Measurements from ENCODE around the gene TGM5. TPM values are rescaled to one million over a fixed set of nuclear protein-coding genes. Genes with fewer than 3 reads are reported as not detected.

The TGM5 gene
- total RNA-seq, 2 experiments from 2014 or later: not detected

DNA sequence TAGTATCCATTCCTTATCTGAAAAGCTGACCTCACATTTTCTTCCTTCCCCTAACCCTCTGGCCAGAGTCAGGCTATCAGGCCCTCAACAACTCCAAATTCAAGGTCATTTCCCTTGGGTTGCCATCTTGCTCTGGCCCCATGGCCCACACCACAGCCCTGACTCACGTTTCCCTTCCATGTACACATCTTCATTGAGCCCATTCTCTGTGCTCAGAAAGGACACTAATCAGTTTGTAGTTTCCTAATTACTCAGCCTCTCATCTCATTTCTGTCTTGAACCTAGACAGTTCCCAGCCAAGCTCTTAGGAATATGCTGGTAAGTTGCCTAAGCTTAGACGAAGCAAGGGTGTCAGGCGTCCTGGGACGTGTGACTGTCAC lies 14.9 kb downstream of the TGM5 start:
- ChIA-PET CTCF (interaction anchor here (1.0 kb wide), 1 partner anchor 27 kb away, joined by 3 read pairs; no protein-coding TSS in a partner anchor), POLR2A (no interaction called here)

DNA sequence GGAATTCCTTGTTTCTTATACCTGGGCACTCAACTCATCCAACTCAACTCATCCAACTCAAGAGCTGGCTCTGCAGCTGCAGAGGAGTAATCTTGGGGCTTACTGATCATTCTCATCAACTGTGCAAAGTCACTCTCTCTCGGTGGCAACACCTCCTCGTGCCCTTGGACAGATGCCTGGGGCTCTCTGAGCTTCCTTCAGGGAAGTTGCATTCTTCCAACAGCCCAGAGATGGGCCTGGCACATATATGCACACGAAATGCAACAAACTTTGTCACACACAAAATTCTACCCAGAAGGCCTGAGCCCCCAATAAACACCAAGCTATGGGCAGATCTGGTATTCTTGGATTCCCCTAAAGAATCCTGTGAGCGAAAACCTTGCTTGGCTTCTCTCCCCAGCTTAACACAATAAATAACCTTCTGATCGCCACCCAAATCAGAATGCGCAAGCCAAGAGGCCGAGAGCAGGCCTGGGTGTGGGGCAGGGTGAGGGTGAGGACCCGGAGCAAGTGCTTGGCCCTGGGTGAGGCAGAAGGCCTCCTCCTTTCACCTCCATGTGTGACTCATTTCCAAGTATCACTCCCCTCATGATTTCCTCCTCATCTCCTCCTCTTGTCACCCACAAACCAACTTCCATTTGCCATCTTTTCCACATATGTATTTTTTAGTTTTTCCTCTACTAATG lies 15.4 kb downstream of the TGM5 start:
- ChIA-PET CTCF (interaction anchor here (0.8 to 1.1 kb wide), 3 partner anchors 26 to 37 kb away, joined by 3 to 5 read pairs (median 3); no protein-coding TSS in a partner anchor), POLR2A (no interaction called here)

DNA sequence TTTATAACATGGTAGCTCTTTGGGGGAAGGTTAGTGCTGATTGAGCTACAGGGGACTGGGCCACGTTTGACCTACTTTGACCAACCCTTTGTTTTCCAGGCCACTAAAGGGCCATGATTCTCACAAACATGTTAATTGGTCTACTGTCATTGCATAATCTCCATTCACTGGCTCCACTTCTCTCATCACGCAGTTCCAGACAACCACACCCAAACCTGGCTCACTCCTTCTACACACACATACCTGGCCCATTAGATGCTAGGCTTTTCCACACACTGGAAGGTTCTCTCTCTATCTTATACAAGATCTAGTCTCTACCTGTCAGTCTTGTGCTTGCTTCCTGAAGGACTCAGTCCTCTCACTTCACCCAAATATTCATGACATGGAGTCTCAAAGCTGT lies 15.9 kb downstream of the TGM5 start:
- CTCF ChIA-PET: interaction anchor here (0.8 to 1.1 kb wide), 2 partner anchors 26 to 36 kb away, joined by 3 to 5 read pairs; no protein-coding TSS in a partner anchor
- POLR2A ChIA-PET: no interaction called here

DNA sequence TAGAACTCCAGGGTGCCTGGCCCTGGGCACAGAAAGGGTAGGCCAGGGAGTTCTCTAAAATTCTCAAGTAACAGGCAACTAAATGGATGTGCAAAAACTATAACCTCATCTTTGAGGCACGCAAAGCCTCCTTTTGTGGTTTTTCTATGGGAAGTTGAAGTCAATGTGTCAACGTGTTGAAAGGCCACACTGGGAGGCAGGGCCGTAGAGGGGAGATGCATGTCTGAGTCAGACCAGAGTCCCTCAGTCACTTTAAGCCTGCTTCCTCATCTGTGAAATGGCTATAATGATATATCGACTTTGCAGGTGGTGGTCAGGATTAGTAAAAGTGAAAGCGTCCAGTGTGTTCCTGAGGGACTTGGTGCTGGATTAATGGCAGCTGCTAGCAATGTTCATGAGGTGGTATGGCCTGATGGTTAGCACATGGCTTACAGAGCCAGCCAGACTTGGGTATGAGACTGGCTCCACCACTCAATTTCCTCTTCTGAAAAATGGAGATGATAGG lies 17.0 kb downstream of the TGM5 start:
- ChIA-PET POLR2A (no interaction called here), CTCF (interaction anchor here (1.1 kb wide), 1 partner anchor 25 kb away, joined by 5 read pairs; no protein-coding TSS in a partner anchor)

DNA sequence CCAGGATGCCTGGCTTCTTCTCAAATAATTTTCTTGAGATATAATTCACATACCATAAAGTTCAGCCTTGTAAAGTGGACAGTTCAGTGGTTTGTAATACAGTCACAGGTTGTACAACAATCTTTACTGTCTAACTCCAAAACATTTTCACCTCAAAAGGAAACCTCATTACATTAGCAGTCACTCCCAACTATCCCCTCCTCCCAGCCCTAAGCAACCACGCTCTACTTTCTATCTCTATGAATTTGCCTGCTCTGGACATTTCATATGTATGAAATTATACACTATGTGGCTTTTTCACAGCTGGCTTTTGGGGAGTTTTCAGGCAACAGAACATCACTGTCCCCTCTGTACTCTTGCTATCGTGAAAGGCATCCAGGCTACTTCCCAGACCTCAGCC lies 17.5 kb downstream of the TGM5 start:
- CTCF ChIA-PET: no interaction called here

DNA sequence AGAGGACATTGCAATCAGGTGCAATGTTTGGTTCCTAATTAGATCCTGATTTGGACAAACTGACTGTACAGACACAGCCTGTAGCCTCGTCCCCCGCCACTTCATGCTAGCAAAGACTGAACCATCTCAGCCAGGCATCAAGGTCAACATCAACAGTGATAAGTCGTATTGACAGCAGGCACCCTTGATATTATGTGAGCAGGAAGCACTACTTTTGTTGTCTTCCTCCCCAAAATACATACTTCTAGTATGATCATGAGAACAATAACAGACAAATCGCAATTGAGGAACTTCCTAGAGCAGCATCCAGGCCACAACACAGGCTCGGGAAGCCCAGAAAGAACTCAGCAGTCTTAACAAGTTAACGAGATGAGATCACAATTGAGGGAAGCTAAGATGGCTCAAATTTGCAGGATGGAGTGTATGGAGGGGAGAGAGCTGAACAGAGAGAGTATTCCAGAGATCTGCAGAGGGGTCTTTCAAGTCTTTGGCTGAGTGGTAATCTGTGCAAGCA lies 20.4 kb downstream of the TGM5 start:
- ChIA-PET CTCF (no interaction called here), POLR2A (no interaction called here)

More for the DNA sequence above, 17.5 kb downstream of the TGM5 start:
- POLR2A ChIA-PET: no interaction called here

DNA sequence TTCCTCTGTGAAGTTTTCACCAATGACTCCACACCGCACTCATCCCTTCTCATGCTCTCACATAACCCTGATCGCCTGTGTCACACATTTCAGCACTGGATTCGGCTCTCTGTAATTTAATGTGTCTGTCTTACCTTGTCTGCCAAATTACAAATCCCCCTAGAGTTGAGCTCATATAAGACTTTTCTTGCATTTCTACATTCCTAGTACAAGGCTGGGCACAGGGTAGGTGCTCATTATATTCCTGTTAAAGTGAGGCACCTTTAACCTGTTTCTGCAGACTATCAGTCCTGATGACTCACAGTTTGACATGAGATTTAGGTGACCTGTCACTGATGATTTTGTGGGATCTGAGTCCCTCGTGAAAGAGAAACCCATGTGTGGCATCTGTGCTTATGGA lies 22.6 kb downstream of the TGM5 start:
- ChIA-PET CTCF (no interaction called here), POLR2A (no interaction called here)

DNA sequence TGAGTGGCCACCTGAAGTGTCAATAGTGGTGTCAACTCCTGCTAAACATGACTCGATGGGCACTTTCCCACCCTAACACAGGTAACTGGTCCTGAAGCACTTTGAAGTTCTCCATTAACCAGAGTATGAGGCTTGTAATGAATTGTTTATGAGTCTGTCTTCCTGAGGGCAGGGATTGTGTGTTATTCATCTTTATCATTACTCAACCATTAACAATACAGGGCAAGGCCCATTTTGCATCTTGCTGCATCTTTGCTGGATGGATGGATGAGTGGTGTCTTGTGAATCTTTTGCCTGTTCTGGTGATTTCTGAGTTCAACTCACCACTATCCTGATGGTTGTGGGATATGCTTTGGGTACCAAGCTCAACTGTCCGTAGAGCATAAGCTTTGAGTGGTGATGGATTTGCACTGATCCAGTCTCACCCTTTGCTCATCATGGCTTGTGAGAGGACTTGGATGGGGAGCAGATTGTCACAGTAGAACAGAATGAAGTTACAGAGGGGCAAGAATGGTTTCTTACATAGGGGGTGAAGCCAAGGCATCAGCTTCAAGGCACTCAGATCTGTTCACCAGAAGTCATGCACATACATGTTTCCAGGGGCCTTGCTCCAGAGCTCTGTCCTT lies 23.6 kb downstream of the TGM5 start:
- ChIA-PET CTCF (interaction anchor here (1.4 kb wide), 1 partner anchor 18 kb away, joined by 3 read pairs; no protein-coding TSS in a partner anchor), POLR2A (no interaction called here)

DNA sequence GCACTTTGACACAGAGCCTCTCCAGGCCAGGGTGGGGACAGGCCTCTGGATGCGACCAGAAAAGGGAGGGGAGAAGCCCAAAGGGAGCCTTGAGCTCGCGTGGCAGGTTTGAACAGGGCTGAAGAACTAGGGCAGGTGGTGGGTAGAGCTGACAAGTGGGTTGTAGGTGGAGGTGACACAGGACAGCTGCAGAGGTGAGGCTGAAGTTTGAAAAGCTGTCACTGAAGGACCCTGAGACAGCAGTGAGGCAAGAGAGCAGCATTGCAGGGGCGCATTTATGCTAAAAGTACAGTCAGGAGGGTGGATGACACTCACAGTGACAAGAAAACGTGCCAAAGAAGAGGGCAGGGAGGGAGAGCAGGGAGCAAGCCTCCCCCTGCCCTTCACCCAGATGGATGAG lies 24.1 kb downstream of the TGM5 start:
- ChIA-PET CTCF (interaction anchor here (1.4 kb wide), 1 partner anchor 17 kb away, joined by 3 read pairs; no protein-coding TSS in a partner anchor), POLR2A (no interaction called here)

DNA sequence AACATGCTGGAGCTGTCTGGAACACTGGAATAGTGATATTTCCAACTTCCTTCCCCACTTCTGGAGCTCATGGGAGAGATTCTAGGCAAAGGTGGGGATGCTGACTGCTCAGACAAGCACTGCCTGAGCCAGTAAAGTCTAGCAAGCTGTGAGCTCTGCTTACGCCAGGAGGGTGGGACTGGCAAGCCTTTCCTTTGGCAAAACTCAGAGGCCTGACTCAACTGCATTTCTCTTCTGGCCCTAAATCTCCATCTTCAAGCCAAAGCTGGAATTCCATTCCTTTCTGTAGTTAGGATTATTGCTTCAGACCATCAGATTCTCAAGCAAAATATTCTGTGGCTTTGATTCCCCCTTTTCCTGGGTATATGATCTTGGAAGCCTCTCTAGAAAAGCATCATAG lies 25.6 kb downstream of the TGM5 start:
- CTCF ChIA-PET: interaction anchor here (0.9 kb wide), 1 partner anchor 15 kb away, joined by 4 read pairs; no protein-coding TSS in a partner anchor
- POLR2A ChIA-PET: interaction anchor here (0.6 kb wide), 1 partner anchor 360 kb away, joined by 7 read pairs; no protein-coding TSS in a partner anchor

DNA sequence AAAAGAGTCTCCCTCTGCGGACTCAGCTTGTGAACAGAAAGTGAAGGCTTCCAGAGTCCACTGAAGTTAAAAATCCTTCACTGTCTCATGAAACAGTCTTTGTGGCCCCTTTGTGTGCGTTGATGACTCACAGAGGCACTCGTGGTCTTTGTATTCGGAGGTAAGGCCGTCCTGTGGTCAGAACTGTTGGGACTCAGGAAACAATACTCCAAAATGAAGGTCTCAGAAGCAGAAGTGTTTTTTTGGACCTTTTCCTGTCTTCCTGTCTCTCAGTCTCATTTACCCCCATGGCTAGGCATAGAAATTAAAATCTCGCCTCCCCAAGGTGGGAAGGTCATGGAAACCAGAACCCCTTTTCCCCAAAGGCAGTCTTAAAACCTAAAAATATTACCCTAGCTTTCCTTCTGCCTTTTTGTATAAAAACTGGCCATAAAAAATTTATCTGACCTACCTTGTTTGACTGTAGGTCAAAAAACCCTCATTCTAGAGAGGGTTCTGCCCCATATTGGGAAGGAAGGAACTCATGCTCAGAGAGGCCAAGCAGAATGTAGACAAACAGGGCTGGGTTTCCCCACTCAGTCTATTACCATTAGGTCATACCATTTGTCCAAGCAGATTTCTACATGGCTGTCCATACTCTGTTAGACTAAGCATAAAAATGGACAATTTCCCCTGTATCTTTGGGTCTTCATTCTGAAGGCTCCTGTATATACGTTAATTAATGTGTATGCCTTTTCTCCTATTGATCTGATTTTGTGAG lies 26.8 kb downstream of the TGM5 start:
- POLR2A ChIA-PET: no interaction called here
- CTCF ChIA-PET: interaction anchor here (0.6 to 1.0 kb wide), 2 partner anchors 9 to 20 kb away, joined by 3 read pairs; no protein-coding TSS in a partner anchor

DNA sequence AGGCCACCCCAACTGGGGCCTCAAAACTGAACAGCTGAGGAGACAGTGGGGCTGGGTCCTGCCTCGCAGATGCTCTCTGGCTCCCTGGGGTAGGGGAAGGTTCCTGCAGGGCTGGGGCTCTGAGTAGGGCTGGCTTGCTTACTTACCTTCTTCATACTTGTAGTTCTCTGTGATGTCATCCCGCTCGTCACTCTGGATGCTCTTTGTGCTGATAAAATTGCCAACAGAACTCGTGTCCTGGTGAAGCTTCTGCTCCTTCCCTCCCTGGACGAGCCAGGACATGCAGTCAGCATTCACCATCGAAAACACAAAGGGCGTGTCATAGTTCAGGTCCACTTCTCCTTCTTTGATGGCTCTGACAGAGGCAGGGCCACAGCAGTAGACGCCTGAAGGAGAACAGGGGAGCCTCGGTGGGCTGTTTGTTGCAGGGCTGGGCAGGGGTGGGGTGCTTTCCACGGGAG lies 28.0 kb downstream of the TGM5 start:
- ChIA-PET CTCF (no interaction called here), POLR2A (no interaction called here)

DNA sequence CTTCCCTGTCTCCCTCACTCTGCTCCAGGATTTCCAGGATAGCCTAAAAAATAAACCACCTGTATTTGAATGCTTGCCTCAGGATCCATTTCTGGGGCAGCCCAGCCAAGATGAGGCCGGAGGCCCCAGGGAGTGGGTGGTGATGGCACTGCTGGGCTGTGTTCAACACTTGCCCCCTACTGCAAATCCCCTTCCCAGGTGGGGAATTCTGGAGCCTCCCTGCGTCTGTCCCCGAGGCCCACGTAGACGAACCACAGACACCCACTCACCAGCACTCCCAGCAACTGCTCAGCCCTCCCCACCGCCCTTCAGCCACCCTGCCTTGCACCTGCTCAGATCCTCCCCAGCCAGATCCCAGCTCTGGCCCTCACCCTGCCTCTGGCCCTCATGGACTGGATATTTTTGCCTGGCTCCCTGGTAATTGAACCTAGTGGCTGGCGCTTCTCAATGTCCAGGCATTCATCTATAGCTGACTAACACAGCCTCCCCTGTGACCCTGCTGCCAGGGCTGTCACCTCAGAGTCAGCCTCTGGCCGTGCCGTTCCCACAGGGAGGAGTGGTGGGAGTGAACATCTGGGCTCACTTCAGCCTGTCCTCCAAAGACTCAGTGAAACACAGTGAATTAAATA lies 28.8 kb downstream of the TGM5 start:
- POLR2A ChIA-PET: no interaction called here

DNA sequence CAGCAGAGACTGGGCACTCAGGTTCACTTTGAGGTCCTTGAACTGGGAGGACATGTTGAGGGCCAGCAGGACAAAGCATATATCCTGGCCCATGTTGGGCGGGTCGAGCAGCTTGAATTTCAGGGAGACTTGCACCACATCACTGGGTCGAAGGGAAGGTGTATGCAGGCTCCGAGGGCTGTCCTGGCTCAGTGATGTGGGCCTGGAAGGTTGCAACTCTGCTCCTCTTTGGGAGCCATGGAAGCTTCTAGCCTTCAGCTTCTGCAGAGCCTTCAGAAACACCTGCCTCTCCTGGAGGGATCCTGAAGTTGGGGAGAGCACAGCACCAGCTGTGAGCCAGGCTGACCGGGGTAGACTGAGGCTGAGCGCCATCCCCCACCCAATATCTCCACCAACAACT lies 31.2 kb downstream of the TGM5 start:
- CTCF ChIA-PET: no interaction called here
- POLR2A ChIA-PET: no interaction called here

More for the DNA sequence above, 28.8 kb downstream of the TGM5 start:
- CTCF ChIA-PET: no interaction called here

DNA sequence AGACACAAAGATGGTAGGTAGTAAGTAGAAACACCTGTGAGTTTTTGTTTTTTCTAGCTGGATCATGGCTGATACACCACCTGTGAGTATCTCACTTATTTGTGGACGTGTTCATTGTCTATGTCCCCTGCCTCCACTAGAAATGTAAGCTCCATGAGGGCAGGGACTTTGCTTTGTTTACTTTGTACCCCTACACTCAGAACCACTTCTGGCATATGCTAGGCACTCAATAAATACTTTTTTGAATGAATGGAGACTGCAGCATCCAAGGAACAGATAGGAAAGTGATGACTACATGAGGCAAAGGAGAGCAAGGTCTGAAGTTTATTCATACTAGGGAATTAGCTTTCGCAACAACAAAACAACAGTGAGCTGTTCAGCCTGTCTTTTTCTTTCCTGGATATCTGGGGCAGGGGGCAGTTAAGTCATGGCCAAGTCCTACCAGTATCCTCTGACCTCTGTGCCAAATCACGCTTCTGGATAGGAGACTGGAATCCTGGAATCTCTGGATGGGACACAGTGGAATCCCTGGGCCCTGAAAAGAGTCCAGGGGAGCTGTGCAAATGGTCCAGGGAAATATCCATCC lies 34.3 kb downstream of the TGM5 start:
- POLR2A ChIA-PET: no interaction called here
- CTCF ChIA-PET: interaction anchor here (2.9 kb wide), 1 partner anchor 53 kb away, joined by 11 read pairs; no protein-coding TSS in a partner anchor

DNA sequence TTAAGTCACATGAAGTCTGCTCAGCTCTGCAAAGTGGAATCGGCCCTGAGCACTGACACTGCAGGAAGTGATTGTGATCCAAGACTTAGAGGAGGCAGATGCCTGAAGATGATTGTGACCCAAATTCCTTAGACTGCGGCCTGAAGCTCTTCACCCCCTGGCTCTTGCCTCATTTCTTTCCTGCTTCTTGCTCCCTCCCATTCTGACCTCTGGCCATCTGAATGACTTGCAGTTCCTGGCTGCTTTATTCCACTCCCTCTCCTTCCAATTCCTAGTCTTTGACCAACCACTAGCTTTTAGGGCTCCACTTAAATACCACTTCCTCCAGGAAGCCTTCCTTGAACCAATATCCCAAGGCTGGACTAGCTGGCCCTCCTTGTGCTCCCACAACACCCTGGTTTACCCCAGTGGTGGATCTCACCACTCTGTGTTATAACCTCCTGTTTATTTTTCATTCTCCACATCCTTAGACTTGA lies 36.0 kb downstream of the TGM5 start:
- ChIA-PET POLR2A (no interaction called here), CTCF (interaction anchor here (0.8 to 2.9 kb wide), 2 partner anchors 9 to 55 kb away, joined by 3 to 11 read pairs; no protein-coding TSS in a partner anchor)

DNA sequence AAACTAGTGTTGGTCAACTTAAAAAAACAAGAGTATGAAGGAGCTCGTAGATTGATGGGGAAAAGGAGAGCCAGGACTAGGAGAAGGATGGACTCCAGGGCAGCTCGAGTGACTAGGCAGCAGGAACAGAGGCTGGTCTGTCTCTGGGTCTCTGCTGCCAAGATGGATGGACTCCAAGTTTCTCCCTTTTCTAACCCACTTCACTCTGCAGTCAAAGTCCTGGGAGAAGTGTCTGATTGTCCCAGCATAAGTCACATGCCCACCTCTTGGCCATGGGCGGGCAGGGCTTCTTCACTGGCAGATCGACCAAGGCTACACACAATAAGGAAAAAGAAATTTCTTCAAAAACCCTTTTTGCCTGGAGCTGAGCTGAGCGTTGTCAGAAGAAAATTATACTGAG lies 36.8 kb downstream of the TGM5 start:
- CTCF ChIA-PET: interaction anchor here (1.2 kb wide), 1 partner anchor 76 kb away, joined by 3 read pairs; no protein-coding TSS in a partner anchor
- POLR2A ChIA-PET: no interaction called here

DNA sequence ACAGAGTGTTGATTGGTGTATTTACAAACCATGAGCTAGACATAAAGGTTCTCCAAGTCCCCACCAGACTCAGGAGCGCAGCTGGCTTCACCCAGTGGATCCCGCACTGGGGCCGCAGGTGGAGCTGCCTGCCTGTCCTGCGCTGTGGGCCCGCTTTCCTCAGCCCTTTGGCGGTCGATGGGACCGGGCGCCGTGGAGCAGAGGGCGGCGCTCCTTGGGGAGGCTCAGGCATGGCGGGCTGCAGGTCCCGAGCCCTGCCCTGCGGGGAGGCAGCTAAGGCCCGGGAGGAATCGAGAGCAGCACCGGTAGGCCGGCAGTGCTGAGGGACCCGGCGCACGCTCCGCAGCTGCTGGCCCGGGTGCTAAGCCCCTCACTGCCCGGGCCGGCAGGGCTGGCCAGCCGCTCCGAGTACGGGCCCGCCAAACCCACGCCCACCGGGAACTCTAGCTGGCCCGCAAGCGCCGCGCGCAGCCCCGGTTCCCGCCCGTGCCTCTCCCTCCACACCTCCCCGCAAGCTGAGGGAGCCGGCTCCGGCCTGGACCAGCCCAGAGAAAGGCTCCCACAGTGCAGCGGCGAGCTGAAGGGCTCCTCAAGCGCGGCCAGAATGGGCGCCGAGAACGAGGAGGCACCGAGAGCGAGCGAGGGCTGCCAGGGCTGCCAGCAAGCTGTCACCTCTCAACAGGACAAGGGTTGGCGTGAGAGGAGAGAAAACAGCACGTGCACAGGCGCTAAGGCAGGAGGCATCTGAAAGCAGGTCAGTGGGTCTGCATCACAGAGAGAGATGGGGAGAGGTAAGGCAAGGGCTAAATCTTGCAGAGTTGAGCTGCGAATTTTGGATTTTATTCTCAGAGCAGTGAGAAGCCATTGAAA lies 40.1 kb downstream of the TGM5 start:
- CTCF ChIA-PET: interaction anchor here (0.6 to 2.7 kb wide), 7 partner anchors 14 to 175 kb away, joined by 3 to 44 read pairs (median 4); partner anchors contain the start of gene TGM5
- POLR2A ChIA-PET: no interaction called here
